CD4-positive, alpha-beta T cell treated with Interferon alpha-2 for 1 hour (primary cell): Measurements from ENCODE around the gene NPSR1.
"Not testable (repeated sequence)": the region's sequence is repeated elsewhere in the genome, so short reads cannot be mapped to it uniquely, and the experiment has no call there.

Source experiments
- DNase-seq, 2 donors: peaks; one replicate each; pipeline ENCODE4 v3.0.0-alpha.2; 2020 to 2022

The NPSR1 gene

GRCh38 chr7:34759477-34760125, 101.6 kb downstream of the NPSR1 start:
- DNase-seq = no peak

GRCh38 chr7:34760271-34760670, 102.3 kb downstream of the NPSR1 start:
- DNase-seq = no peak

GRCh38 chr7:34761206-34761605, 103.2 kb downstream of the NPSR1 start:
- no peak for DNase-seq

GRCh38 chr7:34761627-34762026, 103.6 kb downstream of the NPSR1 start:
- no peak for DNase-seq

GRCh38 chr7:34762764-34763163, 104.7 kb downstream of the NPSR1 start:
- DNase-seq = no peak

- DNase-seq = no peak
Measured at GRCh38 chr7:34772296-34772938, 114.4 kb downstream of the NPSR1 start.

GRCh38 chr7:34776748-34777358, 118.8 kb downstream of the NPSR1 start:
- DNase-seq = no peak

GRCh38 chr7:34780546-34780945, 122.5 kb downstream of the NPSR1 start:
- no peak for DNase-seq

GRCh38 chr7:34787586-34787985, 129.6 kb downstream of the NPSR1 start:
- no peak for DNase-seq

- DNase-seq = no peak
Measured at GRCh38 chr7:34806831-34807230, 148.8 kb downstream of the NPSR1 start.

GRCh38 chr7:34807548-34808340, 149.7 kb downstream of the NPSR1 start:
- DNase-seq = no peak

- not testable (repeated sequence) for DNase-seq
Measured at GRCh38 chr7:34814203-34814842, 156.3 kb downstream of the NPSR1 start.

GRCh38 chr7:34821932-34822558, 164.0 kb downstream of the NPSR1 start:
- no peak for DNase-seq

- peak; percentile 15 to 61 for DNase-seq
Measured at GRCh38 chr7:34823650-34824258, 165.7 kb downstream of the NPSR1 start.

GRCh38 chr7:34825221-34825620, 167.2 kb downstream of the NPSR1 start:
- DNase-seq = no peak

- no peak for DNase-seq
Measured at GRCh38 chr7:34830390-34830789, 172.4 kb downstream of the NPSR1 start.

- no peak for DNase-seq
Measured at GRCh38 chr7:34831436-34831835, 173.4 kb downstream of the NPSR1 start.

- DNase-seq = no peak
Measured at GRCh38 chr7:34832020-34832419, 174.0 kb downstream of the NPSR1 start.

GRCh38 chr7:34835901-34836600, 178.0 kb downstream of the NPSR1 start:
- no peak for DNase-seq

- no peak for DNase-seq
Measured at GRCh38 chr7:34837316-34837715, 179.3 kb downstream of the NPSR1 start.

GRCh38 chr7:34837801-34838201, 179.8 kb downstream of the NPSR1 start:
- DNase-seq = no peak
